Measurements from ENCODE around the gene NCKAP5.

DNA sequence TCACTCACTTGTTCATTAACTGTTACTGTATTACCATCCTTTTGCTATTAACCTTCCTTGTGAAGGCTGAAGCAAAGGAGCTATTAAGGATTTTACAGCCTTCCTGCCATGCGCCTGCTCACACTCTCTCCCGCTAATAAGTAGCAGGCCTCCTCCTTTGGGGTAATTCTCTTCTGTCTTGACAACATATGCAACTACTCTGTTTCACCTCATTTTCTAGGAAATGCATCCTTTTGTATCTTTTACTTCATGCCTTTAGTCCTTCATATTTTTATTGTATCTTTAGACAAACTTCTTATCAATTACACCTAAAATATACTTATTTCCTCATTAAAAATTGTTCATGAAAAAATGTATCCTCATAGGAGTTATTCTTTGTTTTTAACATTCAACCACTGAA is 463.4 kb downstream of the NCKAP5 start:
- TF ChIP-seq EZH2phosphoT487 (IDR thresholded peaks at IDR 0.05; ENCODE audit: insufficient read depth, low read depth) (no peak), EZH2 (IDR thresholded peaks at IDR 0.05; ENCODE audit: insufficient read depth, poor library complexity, severe bottlenecking) (no peak)

All from GM23248 (cell line).